ENCODE results near the gene PLA2R1.

Gene PLA2R1

GRCh38 chr2:160033732-160034392 lies 28.6 kb downstream of the PLA2R1 start:
- in situ Hi-C loops (cut with HindIII; ENCODE audit: low sequenced_read_pairs): no loop called here

- in situ Hi-C loops (cut with HindIII; ENCODE audit: low sequenced_read_pairs): no loop called here
Measured at GRCh38 chr2:160029270-160029628, 33.2 kb downstream of the PLA2R1 start.

GRCh38 chr2:160028431-160029269 lies 33.8 kb downstream of the PLA2R1 start:
- in situ Hi-C loops (cut with HindIII; ENCODE audit: low sequenced_read_pairs): no loop called here

- in situ Hi-C loops (cut with HindIII; ENCODE audit: low sequenced_read_pairs): no loop called here
Measured at GRCh38 chr2:160022162-160022561, 40.3 kb downstream of the PLA2R1 start.

GRCh38 chr2:160019374-160020090 lies 42.9 kb downstream of the PLA2R1 start:
- in situ Hi-C loops (cut with HindIII; ENCODE audit: low sequenced_read_pairs): no loop called here

GRCh38 chr2:160015746-160016145 lies 46.7 kb downstream of the PLA2R1 start:
- in situ Hi-C loops (cut with HindIII; ENCODE audit: low sequenced_read_pairs): no loop called here

- in situ Hi-C loops (cut with HindIII; ENCODE audit: low sequenced_read_pairs): no loop called here
Measured at GRCh38 chr2:160014227-160014626, 48.2 kb downstream of the PLA2R1 start.

- in situ Hi-C loops (cut with HindIII; ENCODE audit: low sequenced_read_pairs): no loop called here
Measured at GRCh38 chr2:160010361-160011145, 51.9 kb downstream of the PLA2R1 start.

GRCh38 chr2:160007111-160007510 lies 55.3 kb downstream of the PLA2R1 start:
- in situ Hi-C loops (cut with HindIII; ENCODE audit: low sequenced_read_pairs): no loop called here

GRCh38 chr2:160006475-160006874 lies 55.9 kb downstream of the PLA2R1 start:
- in situ Hi-C loops (cut with HindIII; ENCODE audit: low sequenced_read_pairs): no loop called here

GRCh38 chr2:160005908-160006307 lies 56.5 kb downstream of the PLA2R1 start:
- in situ Hi-C loops (cut with HindIII; ENCODE audit: low sequenced_read_pairs): no loop called here

- in situ Hi-C loops (cut with HindIII; ENCODE audit: low sequenced_read_pairs): no loop called here
Measured at GRCh38 chr2:160005476-160005875, 56.9 kb downstream of the PLA2R1 start.

GRCh38 chr2:159998961-159999360 lies 63.5 kb downstream of the PLA2R1 start:
- in situ Hi-C loops (cut with HindIII; ENCODE audit: low sequenced_read_pairs): no loop called here

- in situ Hi-C loops (cut with HindIII; ENCODE audit: low sequenced_read_pairs): no loop called here
Measured at GRCh38 chr2:159998243-159998642, 64.2 kb downstream of the PLA2R1 start.

- in situ Hi-C loops (cut with HindIII; ENCODE audit: low sequenced_read_pairs): no loop called here
Measured at GRCh38 chr2:159996792-159997546, 65.4 kb downstream of the PLA2R1 start.

- in situ Hi-C loops (cut with HindIII; ENCODE audit: low sequenced_read_pairs): no loop called here
Measured at GRCh38 chr2:159995038-159995437, 67.4 kb downstream of the PLA2R1 start.

GRCh38 chr2:159989249-159989648 lies 73.2 kb downstream of the PLA2R1 start:
- in situ Hi-C loops (cut with HindIII; ENCODE audit: low sequenced_read_pairs): no loop called here

- in situ Hi-C loops (cut with HindIII; ENCODE audit: low sequenced_read_pairs): no loop called here
Measured at GRCh38 chr2:159988412-159988970, 73.9 kb downstream of the PLA2R1 start.

- in situ Hi-C loops (cut with HindIII; ENCODE audit: low sequenced_read_pairs): no loop called here
Measured at GRCh38 chr2:159987181-159987580, 75.2 kb downstream of the PLA2R1 start.

- in situ Hi-C loops (cut with HindIII; ENCODE audit: low sequenced_read_pairs): no loop called here
Measured at GRCh38 chr2:159985656-159986055, 76.8 kb downstream of the PLA2R1 start.

All from DLD1 (cell line).